DOHH2 (cell line): ENCODE results near the gene AP1G2.
"Not testable (repeated sequence)": the region's sequence is repeated elsewhere in the genome, so short reads cannot be mapped to it uniquely, and the experiment has no call there.

Source experiments
- H3F3A ChIP-seq: fragments of 200-600 bp; sonication (generic), shearing (Covaris generic); 2 replicates; pipeline ENCODE4 v1.6.0; 2016; ENCODE audit warnings: antibody characterized with exemption, mild to moderate bottlenecking; ENCODE audit not compliant: control insufficient read depth, insufficient read depth
- H3K27ac ChIP-seq: fragments of 200-600 bp; sonication (generic); 2 replicates; pipeline ENCODE4 v1.5.1; 2014; ENCODE audit warnings: low read depth, mild to moderate bottlenecking, low read length, moderate library complexity
- H3K27me3 ChIP-seq: fragments of 200-600 bp; sonication (generic); 2 replicates; pipeline ENCODE4 v1.6.1; 2014; ENCODE audit warnings: mild to moderate bottlenecking, low read length, mixed read lengths; ENCODE audit not compliant: control insufficient read depth
- H3K36me3 ChIP-seq: fragments of 200-600 bp; sonication (generic); 2 replicates; pipeline ENCODE4 v1.6.1; 2014; ENCODE audit warnings: mild to moderate bottlenecking, low read length, moderate library complexity, mixed read lengths; ENCODE audit not compliant: control insufficient read depth
- H3K4me1 ChIP-seq: fragments of 200-600 bp; sonication (generic); 2 replicates; pipeline ENCODE4 v1.6.1; 2014; ENCODE audit warnings: mild to moderate bottlenecking, low read length, mixed read lengths; ENCODE audit not compliant: control insufficient read depth
- H3K4me2 ChIP-seq: fragments of 200-600 bp; sonication (generic); 2 replicates; pipeline ENCODE4 v1.6.0; 2014; ENCODE audit warnings: mild to moderate bottlenecking, low read length, moderate library complexity
- H3K4me3 ChIP-seq: fragments of 200-600 bp; sonication (generic); 2 replicates; pipeline ENCODE4 v1.5.1; 2014; ENCODE audit warnings: mild to moderate bottlenecking, low read length, mixed read lengths
- H3K79me2 ChIP-seq: fragments of 200-600 bp; sonication (generic); 2 replicates; pipeline ENCODE4 v1.6.1; 2014; ENCODE audit warnings: mild to moderate bottlenecking, low read length, mixed read lengths; ENCODE audit not compliant: control insufficient read depth
- H3K9me2 ChIP-seq: fragments of 200-600 bp; sonication (generic); replicated peaks from 2 replicates; pipeline ENCODE4 v1.6.1; 2014; ENCODE audit warnings: mild to moderate bottlenecking, low read length, mixed read lengths; ENCODE audit not compliant: control insufficient read depth
- H3K9me3 ChIP-seq: fragments of 200-600 bp; sonication (generic); 2 replicates; pipeline ENCODE4 v1.6.1; 2014; ENCODE audit warnings: antibody characterized with exemption, low read length, mixed read lengths; ENCODE audit not compliant: control insufficient read depth, insufficient read depth
- H4K20me1 ChIP-seq: fragments of 200-600 bp; sonication (generic); 2 replicates; pipeline ENCODE4 v1.6.0; 2014; ENCODE audit warnings: low read depth, mild to moderate bottlenecking, antibody characterized with exemption, low read length, moderate library complexity; ENCODE audit not compliant: control insufficient read depth, insufficient read depth
- EZH2phosphoT487 ChIP-seq: fragments of 200-600 bp; sonication (generic); IDR thresholded peaks from 2 replicates; pipeline ENCODE4 v1.6.1; 2017; ENCODE audit warnings: borderline replicate concordance, mild to moderate bottlenecking, antibody characterized with exemption, low read length, moderate library complexity, mixed read lengths
- TF ChIP-seq, protein P1 (sequence below): fragments of 200-600 bp; sonication (generic); IDR thresholded peaks from one replicate; pipeline ENCODE4 v1.5.1; 2014; ENCODE audit warnings: antibody characterized with exemption, mild to moderate bottlenecking, low read depth, low read length; ENCODE audit not compliant: poor library complexity, severe bottlenecking

Gene AP1G2

DNA sequence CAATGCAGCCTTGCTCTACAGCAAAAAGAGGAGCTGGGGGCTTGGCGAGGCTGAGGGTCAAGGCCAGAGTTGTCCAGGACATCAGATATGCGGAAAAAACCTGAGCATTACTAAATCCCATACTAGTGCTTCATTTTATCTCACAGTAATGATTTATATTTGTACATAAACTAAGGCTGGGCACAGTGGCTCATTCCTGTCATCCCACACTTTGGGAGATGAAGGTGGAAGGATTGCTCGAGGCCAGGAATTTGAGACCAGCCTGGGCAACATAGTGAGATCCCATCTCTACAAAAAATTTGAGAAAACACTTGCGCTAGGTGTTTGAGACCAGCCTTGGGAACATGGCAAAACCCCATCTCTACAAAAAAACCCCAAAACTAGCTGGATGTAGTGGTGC is 22.6 kb upstream of the AP1G2 start:
- no peaks in the 10 kb centered on the region for H3F3A ChIP-seq
- H3K79me2 ChIP-seq: no peaks in the 10 kb centered on the region
- no peaks in the 10 kb centered on the region for H3K27me3 ChIP-seq
- no peaks in the 10 kb centered on the region for H4K20me1 ChIP-seq
- no peaks in the 10 kb centered on the region for H3K9me2 ChIP-seq
- H3K4me2 ChIP-seq: no peak overlapping the region
- TF ChIP-seq, protein P1, sequence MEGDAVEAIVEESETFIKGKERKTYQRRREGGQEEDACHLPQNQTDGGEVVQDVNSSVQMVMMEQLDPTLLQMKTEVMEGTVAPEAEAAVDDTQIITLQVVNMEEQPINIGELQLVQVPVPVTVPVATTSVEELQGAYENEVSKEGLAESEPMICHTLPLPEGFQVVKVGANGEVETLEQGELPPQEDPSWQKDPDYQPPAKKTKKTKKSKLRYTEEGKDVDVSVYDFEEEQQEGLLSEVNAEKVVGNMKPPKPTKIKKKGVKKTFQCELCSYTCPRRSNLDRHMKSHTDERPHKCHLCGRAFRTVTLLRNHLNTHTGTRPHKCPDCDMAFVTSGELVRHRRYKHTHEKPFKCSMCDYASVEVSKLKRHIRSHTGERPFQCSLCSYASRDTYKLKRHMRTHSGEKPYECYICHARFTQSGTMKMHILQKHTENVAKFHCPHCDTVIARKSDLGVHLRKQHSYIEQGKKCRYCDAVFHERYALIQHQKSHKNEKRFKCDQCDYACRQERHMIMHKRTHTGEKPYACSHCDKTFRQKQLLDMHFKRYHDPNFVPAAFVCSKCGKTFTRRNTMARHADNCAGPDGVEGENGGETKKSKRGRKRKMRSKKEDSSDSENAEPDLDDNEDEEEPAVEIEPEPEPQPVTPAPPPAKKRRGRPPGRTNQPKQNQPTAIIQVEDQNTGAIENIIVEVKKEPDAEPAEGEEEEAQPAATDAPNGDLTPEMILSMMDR: no peak
- TF ChIP-seq EZH2phosphoT487: no peak
- H3K9me3 ChIP-seq: no peaks in the 10 kb centered on the region
- no peaks in the 10 kb centered on the region for H3K36me3 ChIP-seq
- H3K4me3 ChIP-seq: no peak overlapping the region
- no peak overlapping the region for H3K27ac ChIP-seq
- H3K4me1 ChIP-seq: peaks cover 5% of the 10 kb centered on the region

DNA sequence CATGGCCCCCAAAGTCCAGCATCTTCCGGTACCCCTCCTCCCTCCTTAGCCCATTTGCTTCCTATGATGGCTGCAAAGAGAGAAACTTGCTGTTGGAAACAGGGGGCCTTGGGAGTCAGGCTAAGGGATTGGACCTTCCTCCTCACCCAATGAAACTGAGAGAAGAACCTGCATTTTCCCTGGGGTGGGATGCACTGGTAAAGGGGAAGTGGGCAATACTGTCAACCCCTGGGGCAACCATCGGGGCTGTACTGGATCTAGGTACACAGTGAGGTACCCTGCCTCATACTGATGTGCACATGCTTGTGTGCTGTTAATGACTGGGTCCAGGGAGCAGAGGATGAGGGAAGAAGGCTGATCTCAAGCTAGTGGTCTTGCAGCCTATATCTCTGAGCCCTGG is 22.0 kb upstream of the AP1G2 start:
- no peaks in the 10 kb centered on the region for H4K20me1 ChIP-seq
- no peaks in the 10 kb centered on the region for H3K9me2 ChIP-seq
- no peak overlapping the region for H3K27ac ChIP-seq
- TF ChIP-seq, protein P1: no peak
- TF ChIP-seq EZH2phosphoT487: no peak
- no peaks in the 10 kb centered on the region for H3F3A ChIP-seq
- H3K4me3 ChIP-seq: no peak overlapping the region
- H3K27me3 ChIP-seq: no peaks in the 10 kb centered on the region
- no peaks in the 10 kb centered on the region for H3K79me2 ChIP-seq
- no peaks in the 10 kb centered on the region for H3K36me3 ChIP-seq
- no peak overlapping the region for H3K4me2 ChIP-seq
- peaks cover 5% of the 10 kb centered on the region for H3K4me1 ChIP-seq
- H3K9me3 ChIP-seq: no peaks in the 10 kb centered on the region

DNA sequence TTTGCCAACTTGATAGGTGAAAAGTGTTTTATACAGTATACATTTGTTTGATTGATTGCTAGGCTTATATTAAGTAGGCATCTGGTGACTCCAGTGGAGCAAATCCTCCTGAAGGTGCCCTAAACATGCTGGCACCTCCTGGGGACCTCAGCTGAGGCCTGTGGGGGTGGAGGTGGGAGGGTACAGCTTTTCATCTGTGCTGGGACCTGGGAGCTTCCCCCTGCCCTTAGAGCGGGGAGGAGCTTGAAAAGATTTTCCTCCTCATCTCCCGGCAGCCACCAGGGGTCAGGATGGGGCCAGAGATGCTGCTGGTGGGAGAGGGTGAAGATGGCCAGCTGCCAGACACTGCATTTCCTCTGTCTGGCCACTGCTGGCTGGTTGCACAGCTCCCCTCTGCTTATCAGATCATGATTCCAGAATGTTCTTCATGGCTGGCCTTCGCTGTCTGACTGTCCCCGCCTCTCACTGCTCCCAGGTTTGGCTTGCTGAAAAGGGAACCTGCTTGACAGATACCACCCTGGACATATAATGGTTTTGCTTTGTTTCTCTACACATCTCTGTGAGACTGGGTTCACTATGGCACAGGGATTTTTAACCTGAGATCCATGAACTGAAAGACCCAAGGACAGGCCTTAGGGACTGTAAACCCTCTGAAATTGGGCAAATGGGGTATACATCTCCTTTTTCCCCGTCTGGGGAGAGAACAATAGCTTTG is 21.4 kb upstream of the AP1G2 start:
- H3K9me3 ChIP-seq: no peaks in the 10 kb centered on the region
- no peaks in the 10 kb centered on the region for H4K20me1 ChIP-seq
- no peak overlapping the region for H3K27ac ChIP-seq
- H3K27me3 ChIP-seq: no peaks in the 10 kb centered on the region
- H3K4me1 ChIP-seq: peaks cover 5% of the 10 kb centered on the region
- TF ChIP-seq, protein P1: peak; percentile 82
- TF ChIP-seq EZH2phosphoT487: no peak
- no peak overlapping the region for H3K4me3 ChIP-seq
- H3K4me2 ChIP-seq: no peak overlapping the region; the same call in 1 of the 2 replicates
- no peaks in the 10 kb centered on the region for H3K79me2 ChIP-seq
- H3K9me2 ChIP-seq: no peaks in the 10 kb centered on the region
- H3K36me3 ChIP-seq: no peaks in the 10 kb centered on the region
- H3F3A ChIP-seq: no peaks in the 10 kb centered on the region

DNA sequence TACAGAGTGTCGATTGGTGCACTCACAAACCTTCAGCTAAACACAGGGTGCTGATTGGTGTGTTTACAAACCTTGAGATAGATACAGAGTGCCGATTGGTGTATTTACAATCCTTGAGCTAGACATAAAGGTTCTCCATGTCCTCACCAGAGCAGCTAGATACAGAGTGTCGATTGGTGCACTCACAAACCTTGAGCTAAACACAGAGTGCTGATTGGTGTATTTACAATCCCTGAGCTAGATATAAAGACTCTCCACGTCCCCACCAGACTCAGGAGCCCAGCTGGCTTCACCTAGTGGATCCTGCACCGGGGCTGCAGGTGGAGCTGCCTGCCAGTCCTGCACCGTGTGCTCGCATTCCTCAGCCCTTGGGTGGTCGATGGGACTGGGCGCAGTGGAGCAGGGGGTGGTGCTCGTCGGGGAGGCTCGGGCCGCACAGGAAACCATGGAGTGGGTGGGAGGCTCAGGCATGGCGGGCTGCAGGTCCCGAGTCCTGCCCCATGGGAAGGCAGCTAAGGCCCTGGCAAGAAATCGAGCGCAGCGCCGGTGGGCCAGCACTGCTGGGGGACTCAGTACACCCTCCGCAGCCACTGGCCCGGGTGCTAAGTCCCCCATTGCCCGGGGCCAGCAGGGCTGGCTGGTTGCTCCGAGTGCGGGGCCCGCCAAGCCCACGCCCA is 17.1 kb upstream of the AP1G2 start:
- not testable (repeated sequence) for H3K4me2 ChIP-seq

DNA sequence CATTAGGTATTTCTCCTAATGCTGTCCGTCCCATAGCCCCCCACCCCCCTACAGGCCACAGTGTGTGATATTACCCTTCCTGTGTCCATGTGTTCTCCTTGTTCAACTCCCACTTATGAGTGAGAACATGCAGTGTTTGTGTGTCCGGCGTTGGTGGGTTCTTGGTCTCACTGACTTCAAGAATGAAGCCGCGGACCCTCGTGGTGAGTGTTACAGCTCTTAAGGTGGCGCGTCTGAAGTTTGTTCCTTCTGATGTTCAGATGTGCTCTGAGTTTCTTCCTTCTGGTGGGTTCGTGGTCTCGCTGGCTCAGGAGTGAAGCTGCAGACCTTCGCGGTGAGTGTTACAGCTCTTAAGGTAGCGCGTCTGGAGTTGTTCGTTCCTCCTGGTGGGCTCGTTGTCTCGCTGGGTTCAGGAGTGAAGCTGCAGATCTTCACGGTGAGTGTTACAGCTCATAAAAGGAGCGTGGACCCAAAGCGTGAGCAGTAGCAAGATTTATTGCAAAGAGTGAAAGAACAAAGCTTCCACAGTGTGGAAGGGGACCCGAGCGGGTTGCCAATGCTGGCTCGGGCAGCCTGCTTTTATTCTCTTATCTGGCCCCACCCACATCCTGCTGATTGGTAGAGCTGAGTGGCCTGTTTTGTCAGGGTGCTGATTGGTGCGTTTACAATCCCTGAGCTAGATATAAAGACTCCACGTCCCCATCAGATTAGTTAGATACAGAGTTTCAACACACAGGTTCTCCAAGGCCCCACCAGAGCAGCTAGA is 16.4 kb upstream of the AP1G2 start:
- H3K36me3 ChIP-seq, H3K4me3 ChIP-seq, H3K79me2 ChIP-seq, H4K20me1 ChIP-seq, H3F3A ChIP-seq, H3K27me3 ChIP-seq, H3K27ac ChIP-seq, H3K4me1 ChIP-seq, H3K9me2 ChIP-seq, H3K9me3 ChIP-seq, H3K4me2 ChIP-seq: not testable (repeated sequence)

More for the DNA sequence above, 17.1 kb upstream of the AP1G2 start:
- not testable (repeated sequence) for H3K4me1 ChIP-seq, H3K9me3 ChIP-seq, H3K4me3 ChIP-seq, H3K27ac ChIP-seq, H3K36me3 ChIP-seq, H3K9me2 ChIP-seq, H3K79me2 ChIP-seq, H4K20me1 ChIP-seq, H3F3A ChIP-seq, H3K27me3 ChIP-seq
